Neural cell (in vitro differentiated cells): Measurements from ENCODE around the gene DCAF11.

Experiments used
- EP300 ChIP-seq: fragments of 450-650 bp; conservative IDR thresholded peaks from 2 replicates; pipeline ENCODE4 v1.6.1; 2014; ENCODE audit warnings: antibody characterized with exemption, mild to moderate bottlenecking, moderate library complexity; ENCODE audit not compliant: poor library complexity, severe bottlenecking
- EZH2 ChIP-seq: fragments of 200-600, 300-800 bp; shearing (Covaris generic), sonication (generic); IDR thresholded peaks from 2 replicates; pipeline ENCODE4 v1.6.1; 2014; ENCODE audit warnings: antibody characterized with exemption, low read length, borderline replicate concordance, mild to moderate bottlenecking; ENCODE audit not compliant: insufficient read depth, poor library complexity, severe bottlenecking
- POLR2AphosphoS5 ChIP-seq: IDR thresholded peaks from 2 replicates; pipeline ENCODE4 v1.6.1; 2012
- RAD21 ChIP-seq: fragments of 450-650 bp; conservative IDR thresholded peaks from 2 replicates; pipeline ENCODE4 v1.6.1; 2014; ENCODE audit warnings: antibody characterized with exemption, mild to moderate bottlenecking, moderate library complexity
- SMC3 ChIP-seq: fragments of 450-650 bp; conservative IDR thresholded peaks from 2 replicates; pipeline ENCODE4 v1.6.1; 2014; ENCODE audit warnings: antibody characterized with exemption, mild to moderate bottlenecking, moderate library complexity; ENCODE audit not compliant: poor library complexity
- TAF1 ChIP-seq: IDR thresholded peaks from 2 replicates; pipeline ENCODE4 v1.6.1; 2012; ENCODE audit warnings: low read depth
- TF ChIP-seq, protein P1 (sequence below): fragments of 450-650 bp; IDR thresholded peaks from 2 replicates; pipeline ENCODE4 v1.5.1; 2014; ENCODE audit warnings: antibody characterized with exemption, mild to moderate bottlenecking, moderate library complexity; ENCODE audit not compliant: poor library complexity, severe bottlenecking

DNA sequence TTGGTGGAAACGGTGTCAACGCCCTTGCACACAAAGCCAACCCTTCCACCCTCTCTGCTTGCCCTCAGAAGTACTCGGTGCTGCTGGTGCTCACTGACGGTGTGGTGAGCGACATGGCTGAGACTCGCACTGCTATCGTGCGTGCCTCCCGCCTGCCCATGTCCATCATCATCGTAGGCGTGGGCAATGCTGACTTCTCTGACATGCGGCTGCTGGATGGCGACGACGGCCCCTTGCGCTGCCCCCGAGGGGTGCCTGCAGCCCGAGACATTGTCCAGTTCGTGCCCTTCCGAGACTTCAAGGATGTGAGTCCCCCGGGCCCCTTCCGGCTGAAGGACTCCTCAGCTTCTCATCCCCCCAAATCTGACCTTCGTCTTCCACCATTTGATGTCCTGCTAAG, 37.5 kb upstream of the DCAF11 start:
- no peak for TF ChIP-seq EZH2
- no peak for TF ChIP-seq POLR2AphosphoS5
- TF ChIP-seq, protein P1, sequence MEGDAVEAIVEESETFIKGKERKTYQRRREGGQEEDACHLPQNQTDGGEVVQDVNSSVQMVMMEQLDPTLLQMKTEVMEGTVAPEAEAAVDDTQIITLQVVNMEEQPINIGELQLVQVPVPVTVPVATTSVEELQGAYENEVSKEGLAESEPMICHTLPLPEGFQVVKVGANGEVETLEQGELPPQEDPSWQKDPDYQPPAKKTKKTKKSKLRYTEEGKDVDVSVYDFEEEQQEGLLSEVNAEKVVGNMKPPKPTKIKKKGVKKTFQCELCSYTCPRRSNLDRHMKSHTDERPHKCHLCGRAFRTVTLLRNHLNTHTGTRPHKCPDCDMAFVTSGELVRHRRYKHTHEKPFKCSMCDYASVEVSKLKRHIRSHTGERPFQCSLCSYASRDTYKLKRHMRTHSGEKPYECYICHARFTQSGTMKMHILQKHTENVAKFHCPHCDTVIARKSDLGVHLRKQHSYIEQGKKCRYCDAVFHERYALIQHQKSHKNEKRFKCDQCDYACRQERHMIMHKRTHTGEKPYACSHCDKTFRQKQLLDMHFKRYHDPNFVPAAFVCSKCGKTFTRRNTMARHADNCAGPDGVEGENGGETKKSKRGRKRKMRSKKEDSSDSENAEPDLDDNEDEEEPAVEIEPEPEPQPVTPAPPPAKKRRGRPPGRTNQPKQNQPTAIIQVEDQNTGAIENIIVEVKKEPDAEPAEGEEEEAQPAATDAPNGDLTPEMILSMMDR: no peak
- TF ChIP-seq EP300: no peak
- no peak for TF ChIP-seq TAF1
- TF ChIP-seq RAD21: no peak
- TF ChIP-seq SMC3: no peak
